HK-2 (cell line): Measurements from ENCODE around the gene ZNF496.
"Not testable (repeated sequence)": the region's sequence is repeated elsewhere in the genome, so short reads cannot be mapped to it uniquely, and the experiment has no call there.

ENCODE experiments used
- DNase-seq: peaks from one replicate; pipeline ENCODE4 v3.0.0-alpha.2; 2018; ENCODE audit not compliant: unreplicated experiment

ZNF496 gene

GRCh38 chr1:247331525-247332214 lies at the start of gene ZNF496:
Gene ZNF496 (minus strand): TSS chr1:247331867. CDS start chr1:247329578, 2,289 bp downstream.
- peak; percentile 92 for DNase-seq

GRCh38 chr1:247378334-247379073 lies 46.8 kb upstream of the ZNF496 start:
- no peak for DNase-seq

- DNase-seq, result not testable (repeated sequence)
Measured at GRCh38 chr1:247377656-247378055, 46.0 kb upstream of the ZNF496 start.

DNA sequence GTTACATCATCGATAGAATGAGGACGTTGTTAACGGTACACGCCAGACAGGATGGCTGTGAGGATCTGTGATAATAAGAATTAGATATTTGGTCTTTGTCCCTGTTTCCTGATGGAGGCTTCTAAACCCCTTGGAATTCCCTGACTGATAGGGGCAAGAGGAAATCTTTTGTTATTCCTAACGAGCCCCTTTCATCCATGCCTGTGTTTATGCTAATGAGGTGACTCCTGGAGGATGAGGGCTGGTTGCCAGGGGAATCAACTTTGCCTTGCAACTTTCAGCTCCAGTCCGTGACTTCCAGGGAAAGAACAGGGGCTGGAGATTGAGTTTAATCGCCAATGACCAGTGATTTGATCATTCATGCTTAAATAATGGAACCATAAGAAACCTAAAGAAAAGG lies 45.0 kb upstream of the ZNF496 start:
- no peak for DNase-seq

GRCh38 chr1:247375747-247376146 lies 44.1 kb upstream of the ZNF496 start:
- DNase-seq, result no peak

DNA sequence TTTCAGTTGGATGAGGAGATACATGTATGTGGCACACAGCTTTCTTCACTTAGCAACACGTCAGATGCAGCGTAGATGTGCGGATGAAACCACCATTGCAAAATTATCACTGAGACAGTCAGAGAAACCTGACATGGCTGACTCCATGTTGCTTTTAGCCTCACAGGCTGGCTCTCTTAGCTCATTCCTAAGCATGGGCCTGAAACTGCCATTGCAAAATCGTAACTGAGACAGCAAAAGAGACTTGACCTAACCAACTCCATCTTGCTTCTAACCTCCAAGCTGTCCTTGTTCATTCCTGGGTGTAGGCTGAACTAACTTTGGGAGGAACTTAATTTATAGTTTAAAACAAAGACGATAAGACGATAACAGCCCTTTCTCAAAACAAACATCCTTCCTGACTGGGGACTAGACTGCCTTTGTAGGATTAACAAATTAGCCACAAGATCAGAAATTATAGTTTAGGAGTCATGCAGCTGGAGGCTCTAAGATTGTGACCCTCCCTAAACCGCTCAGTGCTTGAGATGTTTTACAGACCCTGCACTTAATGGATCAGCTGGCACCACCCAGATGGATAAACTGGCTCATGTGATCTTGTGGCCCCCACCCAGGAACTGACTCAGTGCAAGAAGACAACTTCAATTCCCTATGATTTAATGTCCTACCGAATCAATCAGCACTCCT lies 43.1 kb upstream of the ZNF496 start:
- not testable (repeated sequence) for DNase-seq

DNA sequence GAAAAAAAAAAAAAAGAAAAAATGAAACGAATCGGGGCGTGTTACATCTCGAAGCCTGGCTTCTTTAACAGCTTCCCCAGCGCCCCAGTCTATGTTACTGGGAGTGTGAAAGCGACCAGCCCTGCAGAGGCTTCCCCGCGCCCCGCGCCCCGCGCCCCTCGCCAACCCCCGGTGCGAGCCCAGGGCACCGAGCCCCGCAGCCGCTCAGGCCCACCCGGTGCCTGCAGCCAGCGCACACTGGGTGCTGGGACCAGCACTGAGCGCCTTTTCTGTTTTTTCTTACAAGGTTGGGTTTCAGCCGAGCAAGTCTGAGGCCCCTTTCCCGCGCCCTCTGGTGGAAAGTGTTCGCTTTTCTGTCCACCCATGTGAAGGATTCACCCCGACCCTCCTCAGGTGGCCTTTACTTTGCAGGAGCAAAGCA lies 42.1 kb upstream of the ZNF496 start:
- DNase-seq, result no peak

- no peak for DNase-seq
Measured at GRCh38 chr1:247371801-247372259, 40.2 kb upstream of the ZNF496 start.

- no peak for DNase-seq
Measured at GRCh38 chr1:247370786-247371732, 39.4 kb upstream of the ZNF496 start.

GRCh38 chr1:247368490-247369145 lies 37.0 kb upstream of the ZNF496 start:
- DNase-seq, result no peak

DNA sequence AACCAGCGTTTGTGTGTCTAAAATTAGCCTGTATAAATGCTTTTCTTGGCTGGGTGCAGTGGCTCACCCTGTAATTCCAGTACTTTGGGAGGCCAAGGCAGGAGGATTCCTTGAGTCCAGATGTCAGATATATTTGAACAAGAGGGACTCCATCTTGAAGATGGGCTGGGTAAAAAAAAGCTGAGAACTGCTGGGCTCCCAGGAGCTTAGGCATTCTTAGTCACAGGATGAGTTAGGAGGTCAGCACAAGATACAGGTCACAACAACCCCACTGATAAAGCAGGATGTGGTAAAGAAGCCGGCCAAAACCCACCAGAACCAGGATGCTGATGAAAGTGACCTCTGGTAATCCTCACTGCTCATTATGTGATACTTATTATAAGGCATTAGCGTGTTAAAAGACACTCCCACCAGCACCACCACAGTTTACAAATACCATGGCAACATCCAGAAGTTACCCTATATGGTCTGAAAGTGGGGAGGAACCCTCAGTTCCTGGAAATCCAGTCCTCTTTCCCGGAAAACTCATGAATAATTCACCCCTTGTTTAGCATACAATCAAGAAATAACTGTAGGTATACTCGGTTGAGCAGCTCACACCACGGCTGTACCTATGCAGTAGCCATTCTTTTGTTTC lies 36.2 kb upstream of the ZNF496 start:
- DNase-seq, result no peak

GRCh38 chr1:247366926-247367645 lies 35.4 kb upstream of the ZNF496 start:
- no peak for DNase-seq

DNA sequence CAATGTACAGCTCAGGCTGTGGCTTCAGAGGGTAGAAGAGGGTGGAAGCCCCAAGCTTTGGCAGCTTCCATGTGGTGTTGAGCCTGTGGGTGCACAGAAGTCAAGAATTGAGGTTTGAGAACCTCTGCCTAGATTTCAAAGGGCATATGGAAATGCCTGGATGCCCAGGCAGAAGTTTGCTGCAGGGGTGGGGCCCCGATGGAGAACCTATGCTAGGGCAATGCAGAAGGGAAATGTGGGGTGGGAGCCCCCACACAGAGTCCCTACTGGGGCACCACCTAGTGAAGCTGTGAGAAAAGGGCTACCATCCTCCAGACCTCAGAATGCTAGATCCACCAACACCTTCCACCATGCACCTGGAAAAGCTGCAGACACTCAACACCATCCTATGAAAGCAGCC lies 34.7 kb upstream of the ZNF496 start:
- not testable (repeated sequence) for DNase-seq

- DNase-seq, result no peak
Measured at GRCh38 chr1:247365023-247365422, 33.4 kb upstream of the ZNF496 start.

DNA sequence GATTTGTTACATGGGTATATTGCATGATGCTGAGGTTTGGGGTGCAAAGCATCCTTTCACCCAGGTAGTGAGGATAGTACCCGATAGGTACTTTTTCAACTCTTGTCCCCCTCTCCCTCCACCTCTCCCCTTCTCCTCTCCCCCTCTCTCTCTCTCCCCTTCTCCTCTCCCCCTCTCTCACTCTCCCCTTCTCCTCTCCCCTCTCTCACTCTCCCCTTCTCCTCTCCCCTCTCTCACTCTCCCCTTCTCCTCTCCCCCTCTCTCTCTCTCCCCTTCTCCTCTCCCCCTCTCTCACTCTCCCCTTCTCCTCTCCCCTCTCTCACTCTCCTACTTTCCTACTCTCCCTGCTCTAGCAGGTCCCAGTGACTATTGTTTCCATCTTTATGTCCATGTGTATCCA lies 31.3 kb upstream of the ZNF496 start:
- DNase-seq, result not testable (repeated sequence)

- DNase-seq, result no peak
Measured at GRCh38 chr1:247362153-247362552, 30.5 kb upstream of the ZNF496 start.

GRCh38 chr1:247360991-247361731 lies 29.5 kb upstream of the ZNF496 start:
- no peak for DNase-seq

GRCh38 chr1:247360116-247360898 lies 28.6 kb upstream of the ZNF496 start:
- DNase-seq, result no peak
